Stimulated activated CD4-positive, alpha-beta T cell treated with anti-CD3 and anti-CD28 coated beads, TNF-alpha, amount 100 ng/mL, for 1 hour (primary cell): ENCODE data around the gene UCP3.
"Not testable (repeated sequence)": the region's sequence is repeated elsewhere in the genome, so short reads cannot be mapped to it uniquely, and the experiment has no call there.

Experiments used
- DNase-seq, 3 donors: peaks; one replicate each; pipeline ENCODE4 v3.0.0-alpha.2; 2020; ENCODE audit warnings: low read depth in 3 of 3, low spot score in 1 of 3

Gene UCP3

DNA sequence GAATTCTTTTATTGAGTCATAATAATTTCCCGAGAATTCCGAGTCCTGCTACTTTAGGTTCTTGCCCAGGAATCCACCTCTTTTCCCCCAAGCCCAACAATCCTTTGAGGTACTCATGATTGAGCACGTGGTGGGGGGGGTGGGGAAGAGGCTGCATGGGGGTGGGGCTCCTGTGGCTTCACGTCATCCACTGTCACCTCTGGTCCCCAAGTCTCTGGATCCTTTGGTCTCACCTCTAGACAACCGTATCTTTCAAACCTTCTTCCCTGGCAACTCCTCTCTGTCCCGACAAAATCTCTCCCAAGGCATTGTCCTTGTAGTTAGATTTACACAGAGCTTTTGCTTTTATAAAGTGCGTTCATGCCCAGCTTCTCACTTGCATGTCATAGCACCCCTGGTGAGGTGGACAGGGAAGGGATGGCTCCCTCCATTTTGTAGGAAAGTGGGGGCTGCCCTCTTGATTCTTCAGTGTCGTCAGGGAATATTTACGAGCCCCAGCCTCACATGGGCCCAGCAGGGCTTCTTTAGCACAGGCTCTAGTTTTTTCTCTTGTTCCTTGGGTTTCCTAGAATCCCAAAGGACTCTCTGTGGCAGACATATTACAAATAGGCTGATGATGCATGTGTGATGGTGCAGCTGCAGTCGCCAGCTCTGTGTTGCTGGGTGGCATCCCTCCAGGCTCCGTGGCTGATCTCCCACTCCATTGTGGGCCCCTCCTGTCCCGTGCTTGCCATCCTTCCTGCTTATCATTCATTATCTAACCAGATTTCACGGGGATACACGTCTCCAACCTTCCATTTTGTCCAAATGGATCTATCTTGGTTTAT lies 8.4 kb downstream of the UCP3 start:
- no peak for DNase-seq

- no peak for DNase-seq
Measured at GRCh38 chr11:73999581-74000306, 9.1 kb downstream of the UCP3 start.

- no peak for DNase-seq
Measured at GRCh38 chr11:73998846-73999575, 9.9 kb downstream of the UCP3 start.

- no peak for DNase-seq
Measured at GRCh38 chr11:73997120-73997770, 11.6 kb downstream of the UCP3 start.

- no peak for DNase-seq
Measured at GRCh38 chr11:73996161-73996747, 12.6 kb downstream of the UCP3 start.

DNA sequence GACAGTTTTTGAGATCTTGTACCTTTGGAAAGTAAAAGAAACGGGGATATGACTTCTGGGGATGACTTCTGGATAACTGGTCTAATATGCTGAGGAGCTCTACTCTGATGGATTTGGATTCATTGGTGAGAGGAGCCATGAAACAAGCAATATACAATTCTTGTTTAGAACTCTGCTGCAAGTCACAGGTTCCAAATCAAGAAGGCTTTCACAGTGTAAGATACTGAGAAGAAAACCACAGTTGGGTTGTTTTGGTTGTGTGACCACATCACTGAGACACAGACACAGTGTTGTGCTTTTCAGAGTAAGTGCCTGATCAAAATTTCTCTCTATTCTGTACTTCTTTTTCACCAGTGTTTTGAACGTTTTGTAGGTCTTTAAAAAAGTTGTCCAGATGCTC lies 13.2 kb downstream of the UCP3 start:
- no peak for DNase-seq

- DNase-seq, result no peak
Measured at GRCh38 chr11:73995247-73995646, 13.6 kb downstream of the UCP3 start.

GRCh38 chr11:73991471-73992006 lies 17.3 kb downstream of the UCP3 start:
- no peak for DNase-seq

DNA sequence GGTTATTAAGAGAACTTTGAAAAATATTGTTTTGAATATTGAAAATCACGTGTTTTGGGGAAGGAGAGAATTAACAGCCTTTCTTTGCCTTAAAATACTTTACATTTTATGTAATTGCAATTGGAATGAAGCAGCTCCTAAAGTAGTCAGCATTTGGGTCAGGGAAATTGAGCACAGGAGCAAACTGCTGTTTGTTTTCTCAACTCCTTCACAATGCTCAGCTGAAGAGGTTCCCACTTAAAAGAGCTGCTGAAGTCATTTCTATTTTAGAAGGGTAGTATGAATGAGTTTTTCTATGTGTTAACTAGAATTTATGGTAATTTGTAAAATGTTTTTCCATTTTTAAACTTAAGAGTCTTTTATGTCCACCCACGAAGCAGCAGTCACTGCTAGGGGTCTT lies 18.2 kb downstream of the UCP3 start:
- DNase-seq, result no peak

DNA sequence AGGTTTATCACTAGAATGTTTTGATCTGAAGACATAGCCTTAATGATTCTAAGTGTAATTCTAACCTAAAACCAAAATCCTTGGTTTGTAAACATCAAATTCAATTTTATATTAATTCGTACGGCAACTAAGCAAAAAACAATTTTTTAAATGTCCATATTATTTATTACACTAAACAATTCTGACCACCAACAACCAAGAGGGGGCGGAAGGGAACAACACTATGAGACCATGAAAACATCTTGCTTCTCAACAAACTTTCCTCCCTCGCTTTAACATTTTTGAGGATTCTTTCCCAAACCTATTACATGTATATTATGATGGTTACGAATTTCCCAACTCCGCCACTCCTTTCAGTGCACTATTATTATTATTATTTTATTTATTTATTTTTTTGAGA lies 19.7 kb downstream of the UCP3 start:
- no peak for DNase-seq

DNA sequence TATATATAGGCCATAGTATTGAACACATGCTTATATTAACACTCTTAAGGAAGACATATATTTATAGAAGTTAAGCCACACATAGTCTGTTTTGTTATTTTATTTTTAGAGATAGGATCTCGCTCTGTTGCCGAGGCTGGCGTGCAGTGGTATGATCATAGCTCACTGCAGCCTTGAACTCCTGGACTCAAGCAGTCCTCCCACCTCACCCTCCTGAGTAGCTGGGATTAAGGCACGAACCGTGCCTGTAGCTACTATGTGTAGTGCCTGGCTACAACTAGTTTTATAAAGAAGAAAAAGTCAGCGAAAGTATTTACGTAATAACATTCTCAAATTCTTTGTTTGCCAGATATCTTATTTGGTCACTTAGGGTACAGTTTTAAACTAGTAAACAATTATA lies 20.7 kb downstream of the UCP3 start:
- DNase-seq, result no peak

- DNase-seq, result not testable (repeated sequence)
Measured at GRCh38 chr11:73985661-73986060, 23.2 kb downstream of the UCP3 start.

DNA sequence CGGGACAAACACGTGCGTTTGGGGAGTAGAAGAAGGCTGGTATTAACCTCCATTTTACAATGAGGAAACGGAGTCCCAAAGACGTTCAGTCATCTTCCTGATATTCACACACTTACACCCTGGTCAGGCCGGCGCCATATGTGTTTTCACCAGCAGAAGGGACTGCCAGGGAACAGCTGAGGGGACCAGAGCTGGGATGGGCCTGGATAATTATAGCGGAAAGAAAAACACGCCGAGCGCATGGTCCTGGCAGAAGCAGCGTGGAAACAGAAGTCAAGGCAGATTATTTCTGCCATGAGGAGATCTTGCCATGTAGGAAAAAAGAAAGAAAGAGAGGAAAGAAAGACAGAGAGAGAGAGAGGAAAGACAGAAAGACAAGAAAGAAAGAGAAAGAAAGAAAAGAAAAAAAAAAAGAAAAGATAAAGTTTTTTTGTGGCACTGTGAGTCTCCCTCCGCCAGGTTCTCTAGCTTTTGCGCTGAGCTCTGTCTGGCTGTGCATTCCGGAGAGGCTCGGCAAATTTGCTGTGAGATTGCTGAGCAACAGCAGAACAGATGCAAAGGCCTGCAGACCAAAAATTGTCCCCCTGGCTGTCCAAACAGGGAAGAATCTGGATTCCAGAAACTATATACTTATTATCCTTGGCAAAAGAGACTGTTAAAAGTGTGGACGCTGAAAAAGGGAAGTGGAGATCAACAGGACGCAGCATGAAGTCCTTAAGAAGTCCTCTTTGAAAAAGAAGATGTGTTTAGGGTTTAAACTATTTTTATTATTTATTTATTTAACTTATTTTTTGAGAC lies 24.9 kb downstream of the UCP3 start:
- no peak for DNase-seq

DNA sequence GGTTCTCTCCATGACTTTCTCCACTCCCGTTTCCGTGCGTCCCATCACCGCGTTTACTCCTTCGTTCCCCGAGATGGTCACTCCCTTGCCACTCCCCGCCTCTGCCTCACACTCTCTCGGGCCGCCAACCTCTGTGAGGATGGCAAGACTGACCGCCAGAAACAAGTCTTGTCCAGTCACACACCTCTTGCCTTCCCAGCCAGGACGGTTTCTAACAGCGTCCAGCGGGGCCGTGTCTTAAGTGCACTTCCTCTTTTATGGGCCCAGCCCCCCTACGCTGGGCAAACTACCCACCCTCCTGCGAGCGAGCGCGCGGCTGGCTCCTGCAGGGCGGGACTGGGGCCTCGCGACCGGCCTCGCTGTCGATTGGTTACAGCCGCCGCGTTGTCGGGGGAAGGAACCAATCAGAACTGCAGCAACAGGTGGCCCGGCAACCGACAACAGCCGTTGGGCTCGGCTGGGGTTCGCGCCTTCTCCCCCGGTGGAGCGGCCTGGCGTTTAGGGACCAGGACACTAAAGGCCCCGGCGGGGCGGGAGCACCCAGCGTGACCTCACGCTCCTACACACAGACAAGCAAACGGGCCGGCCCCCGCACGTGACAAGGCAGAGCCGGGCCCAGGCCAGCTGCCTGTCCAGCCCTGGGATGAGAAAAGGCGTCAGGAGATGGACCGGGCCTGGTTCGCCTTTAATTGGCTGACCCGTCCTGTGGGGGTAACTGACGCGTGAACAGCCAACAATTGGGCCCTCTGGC lies 25.7 kb downstream of the UCP3 start:
- DNase-seq, result peak; percentile 76 to 80 (median 80)

GRCh38 chr11:73982595-73982989 lies 26.3 kb downstream of the UCP3 start, which contains the start of gene UCP2:
Gene UCP2 (minus strand): TSS chr11:73982843. CDS start chr11:73978378, 4,465 bp downstream.
- peak; percentile 55 to 78 (median 67) for DNase-seq

DNA sequence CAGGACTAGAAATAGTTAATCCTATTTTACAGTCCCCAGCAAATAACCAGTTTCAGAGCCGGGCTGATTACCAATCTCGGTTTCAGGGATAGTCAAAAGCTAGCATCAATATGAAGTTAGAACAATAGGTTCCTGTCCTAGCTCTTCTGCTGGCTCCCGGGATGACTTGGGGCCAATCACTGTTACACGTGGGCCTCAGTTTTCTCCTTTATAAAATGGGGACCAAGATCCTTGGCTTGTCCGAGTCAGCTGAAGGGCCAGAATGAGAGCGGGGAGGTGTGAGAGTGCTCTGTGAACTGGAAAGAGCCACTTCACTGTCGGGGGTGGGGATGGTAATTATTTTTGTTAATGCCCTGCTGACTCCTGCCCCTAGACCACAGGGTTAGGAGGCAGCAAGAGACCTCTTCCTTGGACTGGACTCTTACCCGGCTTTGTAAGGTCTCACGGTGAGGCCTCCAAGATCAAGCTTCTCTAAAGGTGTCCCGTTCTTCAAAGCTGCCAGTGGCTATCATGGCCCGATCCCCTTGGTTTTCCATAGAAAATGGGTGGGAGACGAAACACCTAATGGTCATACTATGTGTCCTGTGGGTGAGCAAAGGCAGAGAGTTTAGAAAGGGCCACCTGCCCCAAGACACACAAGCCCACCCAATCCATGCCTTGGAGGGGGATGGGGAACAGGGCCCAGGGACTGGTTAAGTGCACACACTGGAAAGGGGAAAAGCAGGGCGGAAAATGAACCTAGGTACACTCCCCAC lies 27.7 kb downstream of the UCP3 start:
- DNase-seq, result no peak

- peak; percentile 21 to 71 (median 68) for DNase-seq
Measured at GRCh38 chr11:73980001-73980961, 28.6 kb downstream of the UCP3 start.
